K562 (cell line): Measurements from ENCODE around the gene MOXD1. TPM values are rescaled to one million over a fixed set of nuclear protein-coding genes. Genes with fewer than 3 reads are reported as not detected.

ENCODE experiments used
- ATAC-seq: fragments of 200-7000 bp; cut with Tn5 transposase; 3 replicates; pipeline ENCODE4 v1.9.1; 2020; ENCODE audit warnings: moderate library complexity
- BruUV-seq: library from RNA; stranded (reverse); fragments of 400-500 nt; replicated peaks from 2 replicates; lab custom pipeline; 2021; lab: Mats Ljungman, UMichigan
- CTCF ChIA-PET: fragments of 300-600 bp; formaldehyde crosslinking; extraction: SDS; loops from one replicate; lab custom pipeline; 2021; ENCODE audit warnings: low intra/inter-chr PET ratio; lab: Yijun Ruan, JAX
- POLR2A ChIA-PET: fragments of 300-600, 350-650 bp; sonication (Branson Sonifier 250); formaldehyde crosslinking; extraction: SDS; loops from one replicate; lab custom pipeline; 2021; ENCODE audit warnings: antibody characterized with exemption, inconsistent platforms; lab: Yijun Ruan, JAX
- DNase-seq, 4 experiments: peaks; one replicate each; pipeline versions ENCODE4 v3.0.0 to v3.0.0-alpha.2; 2011 to 2018; ENCODE audit warnings: low spot score in 3 of 4, mixed read lengths in 3 of 4; ENCODE audit errors: extremely low read depth in 1 of 4
- FAIRE-seq: peaks from 2 replicates; lab custom pipeline; 2011; peaks lifted over from hg19 to GRCh38; lab: Jason Lieb, UNC
- H2AFZ ChIP-seq: 2 replicates; pipeline ENCODE4 v1.6.0; 2011; ENCODE audit warnings: low read depth, low read length, control low read depth, inconsistent platforms
- H3K27ac ChIP-seq: fragments of 200-600 bp; 3 replicates; pipeline ENCODE4 v1.8.0; 2011; ENCODE audit warnings: low read depth, mild to moderate bottlenecking, control low read depth, inconsistent platforms, low read length, moderate library complexity, mixed read lengths; ENCODE audit errors: extremely low read depth
- H3K27me3 ChIP-seq, 2 experiments: fragments of 300-600 bp in 1 of 2; 2 replicates in 1 of 2; 3 replicates in 1 of 2; pipeline versions ENCODE4 v1.6.0 to v1.8.0; 2011; ENCODE audit warnings: inconsistent platforms in 2 of 2, low read length in 2 of 2, mild to moderate bottlenecking in 1 of 2, mixed read lengths in 1 of 2, moderate library complexity in 1 of 2; ENCODE audit not compliant: control insufficient read depth in 2 of 2, insufficient read depth in 2 of 2
- H3K36me3 ChIP-seq: fragments of 300-600 bp; 3 replicates; pipeline ENCODE4 v1.8.0; 2011; ENCODE audit warnings: mild to moderate bottlenecking, low read length, inconsistent platforms; ENCODE audit not compliant: control insufficient read depth, insufficient read depth
- H3K4me1 ChIP-seq, 2 experiments: fragments of 200-600 bp in 1 of 2; replicated peaks in 1 of 2; 2 replicates in 1 of 2; 3 replicates in 1 of 2; pipeline versions ENCODE4 v1.5.1 to v1.8.0; 2011; ENCODE audit warnings: inconsistent platforms in 2 of 2, low read length in 2 of 2, mild to moderate bottlenecking in 1 of 2, mixed read lengths in 1 of 2, moderate library complexity in 1 of 2; ENCODE audit not compliant: control insufficient read depth in 2 of 2, insufficient read depth in 2 of 2
- H3K4me2 ChIP-seq: 2 replicates; pipeline ENCODE4 v1.6.1; 2011; ENCODE audit warnings: low read length, control low read depth, inconsistent platforms, mixed read lengths; ENCODE audit not compliant: insufficient read depth
- H3K4me3 ChIP-seq: fragments of 200-600 bp; sonication (generic), shearing (Covaris generic); 2 replicates; pipeline ENCODE4 v1.5.1; 2016; ENCODE audit warnings: control low read depth, inconsistent platforms
- H3K79me2 ChIP-seq: fragments of 200-600 bp; 3 replicates; pipeline ENCODE4 v1.8.0; 2011; ENCODE audit warnings: low read length, inconsistent platforms; ENCODE audit not compliant: control insufficient read depth, insufficient read depth
- H3K9ac ChIP-seq, 2 experiments: 2 replicates each; pipeline versions ENCODE4 v1.6.0 to v1.6.1; 2011; ENCODE audit warnings: low read depth in 2 of 2, low read length in 2 of 2, control low read depth in 1 of 2, inconsistent platforms in 1 of 2, mild to moderate bottlenecking in 1 of 2, mixed read lengths in 1 of 2; ENCODE audit not compliant: insufficient read depth in 1 of 2
- H3K9me1 ChIP-seq: one replicate; pipeline ENCODE4 v1.6.0; 2011; ENCODE audit warnings: inconsistent platforms, mild to moderate bottlenecking, low read length, moderate library complexity; ENCODE audit not compliant: control insufficient read depth, insufficient read depth
- H3K9me3 ChIP-seq: replicated peaks from 2 replicates; pipeline ENCODE4 v1.5.1; 2011; ENCODE audit warnings: low read depth, low read length, inconsistent platforms; ENCODE audit not compliant: control insufficient read depth, insufficient read depth
- H4K20me1 ChIP-seq: replicated peaks from 2 replicates; pipeline ENCODE4 v1.6.1; 2011; ENCODE audit warnings: low read length, inconsistent platforms, mixed read lengths; ENCODE audit not compliant: control insufficient read depth, insufficient read depth
- ARID1B ChIP-seq: fragments of 450-650 bp; IDR thresholded peaks from 2 replicates; pipeline ENCODE4 v1.6.1; 2016; ENCODE audit warnings: antibody characterized with exemption, mild to moderate bottlenecking, inconsistent platforms
- CBFB ChIP-seq: sonication (generic); formaldehyde crosslinking; IDR thresholded peaks from 2 replicates; pipeline ENCODE4 v1.4.0; 2020; ENCODE audit warnings: mild to moderate bottlenecking, missing genetic modification reagents
- HNRNPUL1 ChIP-seq: fragments of 200-400 bp; formaldehyde crosslinking; IDR thresholded peaks from 2 replicates; pipeline ENCODE4 v1.6.1; 2017; ENCODE audit warnings: low read length
- PPARD ChIP-seq: fragments of 250-450 bp; sonication (Bioruptor Pico); IDR thresholded peaks from 2 replicates; pipeline ENCODE4 v1.8.0; 2022; ENCODE audit warnings: inconsistent platforms, mild to moderate bottlenecking, moderate library complexity
- SMARCE1 ChIP-seq: fragments of 450-650 bp; IDR thresholded peaks from 2 replicates; pipeline ENCODE4 v1.7.1; 2016; ENCODE audit warnings: mild to moderate bottlenecking
- ZC3H11A ChIP-seq: IDR thresholded peaks from 2 replicates; pipeline ENCODE4 v1.6.1; 2012; ENCODE audit warnings: low read depth, low read length, improper control_type of control experiment
- ZEB2 ChIP-seq: fragments of 450-650 bp; IDR thresholded peaks from 2 replicates; pipeline ENCODE4 v1.6.1; 2016
- ZNF121 ChIP-seq: sonication (generic); formaldehyde crosslinking; conservative IDR thresholded peaks from 2 replicates; pipeline ENCODE4 v1.8.0; 2022; ENCODE audit warnings: missing genetic modification reagents
- ZNF57 ChIP-seq: fragments of 450-650 bp; formaldehyde crosslinking; IDR thresholded peaks from 2 replicates; pipeline ENCODE4 v1.4.0; 2020; ENCODE audit warnings: mild to moderate bottlenecking, moderate library complexity
- WGBS: fragments of 100-300 bp; shearing (Covaris generic); methylation state at CpG from one replicate; pipeline ENCODE4 v1.1.6; 2016; ENCODE audit warnings: low coverage, mixed read lengths; ENCODE audit not compliant: insufficient coverage; ENCODE audit errors: missing lambda C conversion rate; 5-methylcytosine and 5-hydroxymethylcytosine counted together
- in situ Hi-C: fragments of 300-500 bp; cut with MboI; formaldehyde crosslinking; loops from 4 replicates; pipeline ENCODE4 v1.15.0; 2018; ENCODE audit warnings: inconsistent platforms, mixed read lengths
- intact Hi-C: fragments of 100-400 bp; cut with micrococcal nuclease; formaldehyde crosslinking; loops from 2 replicates; pipeline ENCODE4 v1.14.2; 2022
- polyA plus RNA-seq, 8 experiments: library from polyadenylated mRNA; depleted of rRNA in 4 of 8; stranded (reverse) in 5 of 8; unstranded in 3 of 8; fragments of >200 nt; fragmentation: Nextera tagmentation in 2 of 8; fragmentation: Illumina TruSeq in 1 of 8; extraction: Ambion mirVana in 2 of 8; extraction: Trizol in 1 of 8; gene quantifications; 2 replicates each; pipeline versions ENCODE4 v1.2.1 to v1.2.3, GENCODE V29; 2011 to 2014; ENCODE audit warnings: inconsistent platforms in 1 of 8, missing spikeins in 1 of 8
- total RNA-seq, 7 experiments: library from RNA; depleted of rRNA in 6 of 7; stranded (reverse); fragments of >200 nt in 6 of 7; fragmentation: Illumina TruSeq in 2 of 7; extraction: Trizol in 2 of 7; gene quantifications; 2 replicates each; pipeline versions ENCODE4 v1.2.1 to v1.2.3, GENCODE V29; 2011 to 2021; ENCODE audit warnings: low replicate concordance in 1 of 7
- TF ChIP-seq, protein P1 (sequence below), 2 experiments: IDR thresholded peaks; 2 replicates each; pipeline ENCODE4 v1.6.1; 2011; ENCODE audit warnings: borderline replicate concordance in 1 of 2, control low read depth in 1 of 2, low read depth in 1 of 2, low read length in 1 of 2, mild to moderate bottlenecking in 1 of 2, mixed read lengths in 1 of 2, moderate library complexity in 1 of 2; ENCODE audit not compliant: insufficient read depth in 1 of 2, insufficient read length in 1 of 2, poor library complexity in 1 of 2, severe bottlenecking in 1 of 2; ENCODE audit errors: extremely low read depth in 1 of 2

MOXD1 gene
- total and polyA plus RNA-seq, 9 of the 15 experiments (the other 6 are each of a cell fraction or from before 2014, with no cell fraction given) = not detected

- TF ChIP-seq SMARCE1 = no peak
- TF ChIP-seq ZEB2 = no peak
- TF ChIP-seq ZC3H11A = no peak
- TF ChIP-seq, protein P1, sequence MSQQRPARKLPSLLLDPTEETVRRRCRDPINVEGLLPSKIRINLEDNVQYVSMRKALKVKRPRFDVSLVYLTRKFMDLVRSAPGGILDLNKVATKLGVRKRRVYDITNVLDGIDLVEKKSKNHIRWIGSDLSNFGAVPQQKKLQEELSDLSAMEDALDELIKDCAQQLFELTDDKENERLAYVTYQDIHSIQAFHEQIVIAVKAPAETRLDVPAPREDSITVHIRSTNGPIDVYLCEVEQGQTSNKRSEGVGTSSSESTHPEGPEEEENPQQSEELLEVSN (IDR thresholded peaks at IDR 0.05; ENCODE audit: borderline replicate concordance in 1 of 2, extremely low read depth in 1 of 2, insufficient read depth in 1 of 2, insufficient read length in 1 of 2, low read depth in 1 of 2, low read length in 1 of 2, poor library complexity in 1 of 2, severe bottlenecking in 1 of 2) = no peak
- TF ChIP-seq ARID1B = no peak
- TF ChIP-seq HNRNPUL1 = no peak
Measured at GRCh38 chr6:132423839-132424238, 22.6 kb upstream of the MOXD1 start (continued).

DNA sequence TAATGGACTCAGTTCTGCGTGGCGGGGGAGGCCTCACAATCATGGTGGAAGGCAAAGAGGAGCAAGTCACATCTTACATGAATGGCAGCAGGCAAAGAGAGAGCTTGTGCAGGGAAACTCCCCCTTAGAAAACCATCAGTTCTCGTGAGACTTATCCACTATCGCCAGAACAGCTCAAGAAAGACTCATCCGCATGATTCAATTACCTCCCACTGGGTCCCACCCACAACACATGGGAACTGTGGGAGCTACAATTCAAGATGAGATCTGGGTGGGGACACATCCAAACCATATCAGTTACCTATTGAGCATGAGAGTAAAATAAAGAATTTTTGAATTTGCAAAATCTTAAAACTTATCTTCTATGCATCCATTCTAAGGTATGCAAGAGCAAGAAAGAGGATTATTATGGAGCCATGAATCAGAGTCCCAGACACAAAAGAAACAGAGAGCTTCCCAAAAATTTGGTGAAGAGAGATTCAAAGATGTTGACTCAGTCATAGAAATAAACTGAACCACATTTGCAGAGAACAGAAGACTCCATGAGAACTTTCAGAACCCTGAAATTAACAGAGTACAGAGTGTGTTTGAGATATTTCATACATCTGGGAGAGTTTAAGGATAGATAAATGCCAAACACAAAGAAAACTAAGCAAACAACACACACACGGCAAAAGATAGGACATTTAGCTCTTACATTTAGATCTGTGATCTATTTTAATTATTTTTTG lies 17.1 kb upstream of the MOXD1 start:
- no peak for FAIRE-seq
- ChIA-PET CTCF (no interaction called here), POLR2A (no interaction called here)
- Histone ChIP-seq H3K4me3 (no peak overlapping the region), H3K36me3 (no peaks in the 10 kb centered on the region), H3K9me3 (no peaks in the 10 kb centered on the region), H3K27me3 (no peaks in the 10 kb centered on the region), H3K27ac (no peak overlapping the region), H2AFZ (no peak overlapping the region), H3K9ac (no peak overlapping the region), H3K79me2 (no peaks in the 10 kb centered on the region), H3K4me1 (no peaks in the 10 kb centered on the region), H3K9me1 (no peaks in the 10 kb centered on the region), H3K4me2 (no peak overlapping the region), H4K20me1 (no peaks in the 10 kb centered on the region)
- TF ChIP-seq ZNF57 (CRISPR knock-in tag) = no peak
- TF ChIP-seq CBFB (CRISPR knock-in tag) = no peak
- TF ChIP-seq PPARD = no peak
- no peak for TF ChIP-seq ZNF121 (CRISPR knock-in tag)
- 2% methylated on average over 6 of the region's 6 CpGs for WGBS
- intact Hi-C loops = no loop called here
- ATAC-seq = no peak
- DNase-seq = no peak
- in situ Hi-C loops = no loop called here
- no TSS peak for BruUV-seq
